HG03280 (cell line): Measurements from ENCODE around the gene SCRT2.

Source experiments
- ATAC-seq: cut with Tn5 transposase; IDR thresholded peaks from one replicate; pipeline ENCODE4 v1.9.1; 2021; ENCODE audit warnings: mild to moderate bottlenecking, moderate library complexity; ENCODE audit not compliant: unreplicated experiment

SCRT2 gene

DNA sequence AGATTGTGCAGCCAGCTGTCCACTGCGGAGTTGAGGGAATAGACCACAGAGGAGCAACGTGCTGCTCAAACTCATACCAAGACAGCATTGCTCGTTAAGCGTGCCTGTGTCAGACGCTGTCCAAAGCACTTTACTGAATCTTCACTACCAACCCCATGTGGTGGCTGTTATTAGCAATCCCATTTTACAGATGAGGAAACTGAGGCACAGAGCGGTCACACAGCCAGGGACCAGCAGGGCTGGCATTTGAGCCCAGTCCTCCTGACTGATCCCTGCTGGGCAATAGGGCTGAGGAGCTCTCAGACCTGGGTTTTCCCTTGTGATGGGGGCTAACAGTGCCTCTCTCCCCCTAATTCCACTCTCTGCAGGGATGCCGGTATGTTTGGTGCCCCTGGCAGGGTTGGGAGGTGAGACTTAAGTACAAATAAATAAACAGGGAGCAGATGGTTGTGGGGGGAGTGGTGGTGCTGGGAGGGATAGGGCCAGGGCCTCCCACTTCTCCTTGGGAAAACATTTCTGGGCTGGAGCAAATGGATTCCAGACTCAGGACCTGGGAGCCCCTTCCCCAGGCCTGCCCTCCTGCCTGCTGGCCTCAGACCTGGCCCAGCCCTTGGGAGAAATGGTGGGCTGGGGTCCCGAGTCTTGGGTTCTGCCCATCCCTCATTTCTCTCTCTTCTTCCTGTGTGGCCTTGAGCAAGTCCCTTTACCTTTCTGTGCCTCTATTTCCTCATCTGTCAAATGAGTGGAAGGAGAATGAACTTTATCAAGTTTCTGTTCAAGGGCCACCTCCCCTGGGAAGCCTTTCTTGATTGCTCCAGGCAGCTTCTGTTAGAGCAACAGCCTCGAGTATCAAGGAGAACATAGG is 40.3 kb downstream of the SCRT2 start:
- no peak for ATAC-seq

DNA sequence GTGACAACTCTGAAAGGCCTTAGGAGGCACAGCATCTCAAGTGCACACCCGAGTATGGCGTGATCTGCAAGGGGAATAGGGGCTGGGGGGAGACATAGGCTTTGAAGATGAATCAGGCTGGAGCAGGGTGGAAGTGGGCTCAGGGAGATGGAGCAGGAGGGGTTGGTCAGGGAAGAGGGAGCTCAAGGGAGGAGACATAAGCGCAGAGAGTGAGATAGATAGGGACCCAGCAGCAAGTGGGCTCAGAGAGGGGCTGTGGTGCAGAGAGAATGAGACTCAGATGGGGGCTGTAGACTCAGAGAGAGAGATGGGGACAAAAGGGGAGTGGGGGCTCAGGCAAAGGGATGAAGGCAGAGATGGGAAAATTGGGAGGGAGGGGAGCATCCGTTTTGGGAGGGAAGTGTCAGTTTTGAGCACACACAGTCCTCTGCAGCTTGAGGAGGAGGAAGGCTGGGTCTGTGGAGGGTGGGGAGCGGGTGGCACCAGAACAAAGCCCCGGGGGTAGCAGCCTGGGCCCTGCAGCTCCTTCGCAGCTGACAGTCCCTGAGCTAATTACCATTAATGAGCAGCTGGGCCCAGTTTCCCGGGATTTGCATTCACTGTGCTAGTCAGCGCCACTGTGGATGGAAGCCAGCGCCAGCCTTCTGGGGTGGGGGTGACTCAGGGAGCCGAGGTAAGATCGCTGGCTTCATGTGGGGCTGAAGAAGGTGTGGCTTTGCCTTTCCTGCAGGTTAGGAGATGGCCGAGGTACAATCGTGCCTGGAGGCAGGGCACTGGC is 41.3 kb downstream of the SCRT2 start:
- no peak for ATAC-seq

DNA sequence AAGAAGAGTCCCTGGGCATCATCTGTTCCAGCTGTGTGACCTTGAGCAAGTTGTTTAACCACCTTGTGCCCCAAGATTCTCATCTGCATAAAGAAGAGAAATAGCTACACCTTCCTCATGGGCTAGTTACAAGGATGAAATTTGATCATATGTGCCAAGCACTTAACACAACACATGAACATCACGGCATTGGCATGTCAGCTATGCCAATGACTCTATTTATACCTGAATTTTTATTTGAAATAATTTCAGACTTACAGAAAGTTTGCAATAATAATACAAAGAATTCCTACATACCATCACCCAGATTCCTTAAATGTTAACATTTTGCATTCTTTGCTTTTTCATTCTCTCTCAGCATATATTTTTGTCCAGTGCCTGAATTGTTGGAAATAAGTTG is 44.5 kb downstream of the SCRT2 start:
- ATAC-seq = no peak

DNA sequence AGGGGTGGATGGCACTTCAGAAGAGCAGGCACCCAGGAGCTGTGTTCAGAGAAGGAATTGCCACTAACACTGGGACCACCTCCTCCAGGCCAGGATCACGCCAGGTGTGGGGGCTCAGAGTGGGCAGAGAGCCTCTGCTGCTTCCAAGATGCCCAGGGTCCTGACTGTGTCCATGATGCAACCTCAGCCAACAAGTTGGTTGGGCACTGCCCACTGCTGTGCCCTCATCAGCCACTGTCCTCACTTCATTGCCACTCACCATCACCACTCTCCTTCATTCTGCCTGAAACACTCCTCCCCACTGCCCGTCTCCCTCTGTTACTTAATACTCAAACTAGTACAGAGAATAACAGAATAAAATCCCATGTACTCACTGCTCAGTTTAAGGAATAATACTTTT is 49.0 kb downstream of the SCRT2 start:
- ATAC-seq = no peak

DNA sequence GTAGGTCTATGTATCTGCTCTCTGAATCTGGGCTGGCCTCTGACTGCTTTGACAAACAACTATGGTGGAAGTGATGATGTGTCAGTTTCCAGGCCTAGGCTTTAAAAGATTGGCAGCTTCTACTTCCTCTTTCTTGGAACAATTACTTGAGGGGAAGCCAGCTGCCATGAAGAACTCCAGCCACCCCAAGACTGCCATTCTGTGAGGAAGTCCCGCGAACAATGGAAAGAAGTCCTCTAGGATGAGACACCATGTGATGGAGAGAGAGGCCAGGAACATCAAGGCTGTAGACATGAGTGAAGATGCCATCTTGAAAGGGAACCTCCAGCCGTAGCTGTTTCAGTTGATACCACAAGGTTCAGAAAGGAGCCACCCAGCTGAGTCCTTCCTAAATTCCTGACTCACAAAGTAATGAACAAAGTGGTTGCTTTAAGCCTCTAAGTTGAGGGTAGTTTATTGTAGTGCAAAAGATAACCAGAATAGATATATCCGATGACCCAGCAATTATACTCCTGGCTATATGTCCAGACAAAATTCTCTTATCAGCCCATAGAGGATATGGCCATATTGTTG is 50.2 kb downstream of the SCRT2 start:
- ATAC-seq = no peak

DNA sequence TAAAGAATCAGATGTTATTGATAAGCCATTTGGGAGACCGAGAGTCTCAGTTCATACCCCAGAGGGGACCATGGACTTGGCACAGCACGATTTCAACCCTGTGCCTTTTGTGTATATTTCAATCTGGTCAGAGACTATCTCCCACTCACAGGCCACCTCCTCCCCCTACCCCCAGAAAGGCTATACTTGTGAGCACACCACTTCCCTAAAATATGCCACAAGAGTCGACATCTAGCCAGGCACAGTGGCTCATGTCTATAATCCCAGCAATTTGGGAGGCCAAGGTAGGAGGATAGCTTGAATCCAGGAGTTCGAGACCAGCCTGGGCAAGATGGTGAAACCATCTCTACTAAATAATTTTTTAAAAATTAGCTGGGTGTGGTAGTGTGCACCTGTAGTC is 51.9 kb downstream of the SCRT2 start:
- no peak for ATAC-seq

DNA sequence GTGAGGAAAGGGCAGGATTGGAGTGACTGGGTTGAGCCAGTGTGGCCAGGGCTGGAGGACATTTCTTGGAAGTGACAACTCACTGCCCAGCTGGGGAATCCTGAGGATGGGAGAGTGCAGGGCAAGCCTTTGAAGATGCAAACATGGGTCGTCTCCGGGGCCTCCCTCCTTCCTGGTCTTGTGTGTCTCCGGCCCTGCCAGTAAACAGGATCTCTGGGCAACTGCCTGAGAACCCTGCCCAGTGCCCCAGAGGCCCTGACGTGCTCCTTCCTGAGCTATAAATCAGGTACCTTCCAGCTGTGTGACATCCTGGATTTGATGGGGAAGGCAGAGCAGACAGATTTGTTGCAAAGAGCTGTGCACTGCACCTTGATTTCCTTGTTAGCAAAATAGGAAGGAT is 52.6 kb downstream of the SCRT2 start:
- no peak for ATAC-seq

DNA sequence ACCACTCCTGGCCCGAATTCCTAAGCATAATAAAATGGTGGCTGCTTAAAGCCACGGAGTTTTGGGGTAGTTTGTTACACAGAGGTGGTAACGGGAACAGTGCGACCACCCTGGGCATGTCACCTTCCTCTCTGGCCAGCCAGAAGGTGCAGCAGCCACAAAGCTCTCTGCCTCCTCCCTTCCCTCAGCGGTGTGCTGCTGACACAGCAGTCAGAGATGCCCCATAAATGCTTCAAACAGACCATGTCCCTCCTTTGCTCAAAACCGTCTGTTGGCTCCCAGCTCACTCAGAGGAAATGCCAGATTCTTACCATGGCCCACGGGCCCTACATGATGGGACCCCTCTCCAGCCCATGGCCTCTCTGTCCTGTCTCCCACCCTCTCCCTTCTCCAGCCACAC is 53.4 kb downstream of the SCRT2 start:
- no peak for ATAC-seq

DNA sequence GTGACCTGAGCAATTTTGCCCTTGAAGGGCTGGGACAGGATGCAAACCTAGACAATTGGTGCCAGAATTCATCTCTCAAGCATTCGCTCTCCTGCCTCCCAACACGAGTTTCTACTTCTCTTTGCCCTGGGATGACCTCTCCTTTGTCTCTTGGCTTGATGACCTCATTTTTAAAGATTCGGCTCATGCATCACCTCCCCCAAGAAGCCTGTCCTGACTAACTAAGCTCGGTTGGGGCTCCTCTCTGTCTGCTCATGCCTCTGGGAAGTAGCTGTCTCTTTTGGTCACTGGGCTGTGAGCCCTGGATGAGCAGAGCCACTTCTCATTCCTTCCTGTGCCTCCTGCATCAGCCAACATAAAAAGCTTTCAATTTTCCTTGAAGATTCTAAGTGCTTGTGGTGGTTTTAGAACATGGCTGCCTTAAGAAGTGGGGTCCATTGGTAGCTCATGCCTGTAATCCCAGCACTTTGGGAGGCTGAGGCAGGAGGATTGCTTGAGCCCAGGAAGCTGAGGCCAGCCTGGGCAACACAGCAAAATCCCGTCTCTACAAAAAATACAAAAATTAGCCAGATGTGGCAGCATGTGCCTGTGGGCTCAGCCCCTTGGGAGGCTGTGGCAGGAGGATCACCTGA is 54.4 kb downstream of the SCRT2 start:
- no peak for ATAC-seq

DNA sequence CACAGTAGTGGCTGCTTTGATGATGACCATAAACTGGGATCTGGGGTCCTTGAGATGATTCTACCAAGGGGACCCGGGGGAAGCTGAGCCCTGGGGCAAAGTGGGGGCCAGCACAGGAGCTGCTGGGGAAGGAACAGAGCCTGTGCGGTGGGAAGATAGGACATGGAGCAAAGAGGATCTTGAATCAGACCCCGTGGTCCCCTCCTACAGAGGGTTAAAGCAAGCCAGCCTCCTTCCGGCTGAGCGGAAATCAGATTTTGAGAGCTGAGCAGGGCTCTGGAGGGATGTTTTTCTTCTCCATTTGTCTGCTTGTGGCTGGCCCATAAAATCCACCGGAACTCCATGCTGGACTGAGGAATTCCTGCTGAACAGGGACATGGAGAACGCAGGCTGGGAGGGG is 55.4 kb downstream of the SCRT2 start:
- no peak for ATAC-seq

DNA sequence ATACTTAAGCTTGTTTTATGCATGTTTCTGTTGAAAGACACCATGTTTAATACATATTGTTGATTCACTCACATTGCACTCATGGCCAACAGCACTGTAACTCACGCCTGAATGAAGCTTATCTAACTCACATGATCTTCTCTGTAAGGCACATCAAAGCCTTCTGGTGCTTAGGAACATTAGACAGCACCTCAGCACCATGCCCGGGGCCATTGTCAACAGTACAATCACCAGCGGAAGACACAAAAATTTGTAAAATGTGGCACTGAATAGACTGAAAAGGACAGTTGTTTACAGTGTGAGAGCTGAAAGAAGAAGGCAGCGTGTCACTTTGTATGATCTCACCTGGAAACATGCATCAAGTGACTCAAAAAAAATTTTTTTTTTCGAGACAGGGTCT is 56.6 kb downstream of the SCRT2 start:
- no peak for ATAC-seq

DNA sequence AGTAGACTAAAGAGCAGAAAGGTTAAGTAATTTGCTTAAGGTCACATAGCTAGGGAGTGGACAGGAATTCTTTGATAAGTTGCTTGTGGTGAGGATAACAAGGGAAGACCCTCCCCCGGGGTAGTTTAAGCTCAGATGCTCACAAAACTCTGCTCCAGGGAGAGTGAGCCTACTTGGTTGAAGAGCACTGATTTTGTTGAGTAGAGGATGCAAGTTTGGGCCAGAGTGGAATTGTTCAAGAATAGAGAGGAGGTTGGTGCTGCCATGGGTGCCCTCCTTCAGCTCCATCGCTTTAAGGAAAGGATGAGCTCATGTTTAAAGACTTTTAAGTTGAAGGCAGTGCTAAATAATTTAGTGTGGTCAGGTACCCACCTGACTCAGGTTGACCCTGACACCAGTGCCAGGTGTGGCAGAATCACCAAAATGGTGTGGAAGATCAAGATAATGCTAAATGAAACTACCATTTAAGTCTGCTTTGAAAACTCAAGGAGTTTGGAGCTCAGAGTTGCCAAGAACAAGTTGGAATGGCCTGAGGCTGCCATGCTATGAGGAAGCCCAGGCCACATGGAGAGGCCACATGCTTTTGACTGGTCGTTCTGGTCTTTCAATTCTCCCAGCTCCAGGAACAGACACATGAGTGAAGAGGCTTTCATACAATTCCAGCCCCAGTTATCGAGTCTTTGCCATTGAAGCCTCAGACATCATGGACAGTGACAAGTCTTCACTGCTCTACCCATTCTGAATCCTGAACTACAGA is 57.5 kb downstream of the SCRT2 start:
- ATAC-seq = no peak

DNA sequence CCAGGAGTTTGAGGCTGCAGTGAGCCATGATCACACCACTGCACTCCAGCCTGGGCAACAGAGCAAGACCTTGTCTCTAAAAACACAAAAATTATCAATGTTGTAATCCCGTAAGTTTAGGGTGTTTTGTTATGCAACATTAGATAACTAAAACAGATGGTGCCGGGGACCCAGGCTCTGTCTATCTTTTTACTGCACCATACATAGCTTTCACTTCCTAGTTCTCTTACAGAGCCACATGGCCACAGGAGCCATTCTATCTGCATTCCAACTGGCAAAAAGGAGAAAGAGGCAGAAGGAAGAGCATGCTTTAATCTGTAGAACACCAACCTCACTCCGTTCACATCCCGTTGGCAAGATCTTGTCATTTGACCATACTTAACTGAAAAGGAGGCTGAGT is 60.1 kb downstream of the SCRT2 start:
- no peak for ATAC-seq

DNA sequence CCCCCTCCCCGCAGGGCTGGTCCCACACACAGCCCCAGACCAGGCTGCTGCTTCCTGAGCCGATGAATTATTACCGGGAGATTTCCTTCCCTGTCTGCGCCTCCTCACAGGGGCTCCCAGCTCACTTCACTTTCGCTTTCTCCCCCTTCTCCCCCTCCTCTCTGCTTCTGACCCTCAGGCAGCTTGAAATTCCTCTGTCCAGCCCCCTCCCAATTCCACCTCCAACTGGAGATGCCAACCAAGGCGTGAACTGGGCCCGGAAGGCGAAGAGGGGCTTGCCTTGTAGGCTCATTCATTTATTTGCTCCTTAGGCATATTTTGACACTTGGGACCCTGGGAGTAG is 63.8 kb downstream of the SCRT2 start:
- ATAC-seq = no peak
